ENCODE results near the gene IL17RD.

The IL17RD gene

DNA sequence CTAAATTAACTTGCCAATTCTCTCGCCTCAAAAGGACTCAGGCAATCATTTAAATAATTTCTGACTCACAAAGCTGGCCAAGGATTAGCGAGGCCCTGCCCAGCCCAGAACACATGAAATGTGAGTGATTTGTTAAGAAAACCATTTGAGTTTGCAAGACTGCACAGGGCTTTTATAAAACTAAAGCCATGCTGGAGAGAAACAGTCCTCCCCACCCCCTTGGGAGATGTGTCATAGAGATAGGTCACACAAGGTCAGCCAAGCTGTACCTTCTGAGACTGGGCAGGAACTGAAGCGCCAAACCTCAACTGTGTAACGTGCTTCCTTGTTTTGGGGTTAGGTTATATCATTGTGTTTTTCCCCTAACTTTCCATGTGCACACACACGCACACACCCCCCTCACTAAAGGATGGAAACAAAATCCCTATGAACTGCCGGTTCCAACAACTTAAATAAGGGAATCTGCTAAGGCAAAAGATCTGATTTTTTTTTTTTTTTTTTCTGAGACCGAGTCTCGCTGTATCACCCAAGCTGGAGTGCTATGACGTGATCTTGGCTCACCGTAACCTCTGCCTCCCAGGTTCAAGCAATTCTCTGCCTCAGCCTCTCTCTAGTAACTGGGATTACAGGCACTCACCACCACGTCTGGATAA is 96.6 kb downstream of the IL17RD start:
- DNase-seq (ENCODE audit: low read depth in 2 of 2), result peak; percentile 85 to 94
- H3K4me3 ChIP-seq (replicated peaks in 1 of 2; ENCODE audit: low read depth in 2 of 2, low read length in 2 of 2), result no peak overlapping the region

DNA sequence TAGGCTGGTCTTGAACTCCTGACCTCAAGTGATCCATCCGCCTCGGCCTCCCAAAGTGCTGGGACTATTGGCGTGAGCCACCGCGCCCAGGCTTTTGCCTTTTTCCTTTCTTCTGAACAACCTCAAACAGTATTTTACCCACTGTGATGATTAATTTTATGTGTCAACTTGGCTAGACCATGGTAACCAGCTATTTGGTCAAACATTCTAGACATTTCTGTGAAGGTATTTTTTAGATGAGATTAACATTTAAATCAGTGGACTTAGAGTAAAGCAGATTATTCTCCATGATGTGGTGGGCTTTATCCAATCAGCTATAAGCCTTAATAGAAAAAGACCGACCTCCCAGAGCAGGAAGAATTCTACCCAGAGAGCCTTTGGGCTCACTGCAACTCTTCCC is 98.7 kb downstream of the IL17RD start:
- TF ChIP-seq, protein P1, sequence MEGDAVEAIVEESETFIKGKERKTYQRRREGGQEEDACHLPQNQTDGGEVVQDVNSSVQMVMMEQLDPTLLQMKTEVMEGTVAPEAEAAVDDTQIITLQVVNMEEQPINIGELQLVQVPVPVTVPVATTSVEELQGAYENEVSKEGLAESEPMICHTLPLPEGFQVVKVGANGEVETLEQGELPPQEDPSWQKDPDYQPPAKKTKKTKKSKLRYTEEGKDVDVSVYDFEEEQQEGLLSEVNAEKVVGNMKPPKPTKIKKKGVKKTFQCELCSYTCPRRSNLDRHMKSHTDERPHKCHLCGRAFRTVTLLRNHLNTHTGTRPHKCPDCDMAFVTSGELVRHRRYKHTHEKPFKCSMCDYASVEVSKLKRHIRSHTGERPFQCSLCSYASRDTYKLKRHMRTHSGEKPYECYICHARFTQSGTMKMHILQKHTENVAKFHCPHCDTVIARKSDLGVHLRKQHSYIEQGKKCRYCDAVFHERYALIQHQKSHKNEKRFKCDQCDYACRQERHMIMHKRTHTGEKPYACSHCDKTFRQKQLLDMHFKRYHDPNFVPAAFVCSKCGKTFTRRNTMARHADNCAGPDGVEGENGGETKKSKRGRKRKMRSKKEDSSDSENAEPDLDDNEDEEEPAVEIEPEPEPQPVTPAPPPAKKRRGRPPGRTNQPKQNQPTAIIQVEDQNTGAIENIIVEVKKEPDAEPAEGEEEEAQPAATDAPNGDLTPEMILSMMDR (IDR thresholded peaks at IDR 0.05; ENCODE audit: low read depth, low read length), result no peak
- H3K4me3 ChIP-seq (replicated peaks in 1 of 2; ENCODE audit: low read depth in 2 of 2, low read length in 2 of 2), result no peak overlapping the region
- no peak for DNase-seq (ENCODE audit: low read depth in 2 of 2)

More for the DNA sequence above, 96.6 kb downstream of the IL17RD start:
- TF ChIP-seq, protein P1 (IDR thresholded peaks at IDR 0.05; ENCODE audit: low read depth, low read length), result no peak

DNA sequence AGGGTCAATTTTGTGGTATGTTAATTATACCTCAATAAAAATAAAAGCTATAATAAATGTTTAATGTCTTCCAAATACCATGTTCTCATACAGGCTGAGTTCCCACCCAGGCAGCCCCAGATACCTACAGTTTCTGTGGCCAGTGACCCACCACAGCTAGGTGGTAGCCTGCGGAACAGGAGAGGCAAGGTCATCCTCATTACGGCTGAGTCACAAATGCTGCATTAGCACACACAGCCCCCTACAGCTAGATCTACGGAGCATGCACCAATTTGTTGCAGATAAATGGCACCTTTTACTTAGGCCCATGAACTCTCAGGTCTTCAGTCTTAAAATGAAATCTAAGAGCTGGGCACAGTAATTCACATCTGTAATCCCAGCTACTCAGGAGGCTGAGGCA is 99.6 kb downstream of the IL17RD start:
- TF ChIP-seq, protein P1 (IDR thresholded peaks at IDR 0.05; ENCODE audit: low read depth, low read length), result no peak

DNA sequence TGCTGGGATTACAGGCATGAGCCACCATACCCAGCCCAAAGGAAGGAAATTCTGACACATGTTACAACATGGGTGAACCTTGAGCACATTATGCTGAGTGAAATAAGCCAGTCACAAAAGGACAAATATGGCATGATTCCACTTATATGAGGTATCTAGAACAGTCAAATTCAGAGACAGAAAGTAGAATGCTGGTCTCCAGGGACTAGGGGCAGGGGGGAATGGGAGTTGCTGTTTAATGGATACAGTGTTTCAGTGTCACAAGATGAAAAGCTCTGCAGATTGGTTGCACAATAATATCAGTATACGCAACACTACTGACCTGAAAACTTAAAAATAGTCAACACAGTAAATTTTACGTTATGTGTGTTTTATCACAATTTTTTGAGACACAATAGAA is 100.6 kb downstream of the IL17RD start:
- DNase-seq (ENCODE audit: low read depth in 2 of 2), result no peak
- TF ChIP-seq, protein P1 (IDR thresholded peaks at IDR 0.05; ENCODE audit: low read depth, low read length), result no peak
- no peak overlapping the region for H3K4me3 ChIP-seq (replicated peaks in 1 of 2; ENCODE audit: low read depth in 2 of 2, low read length in 2 of 2)

More for the DNA sequence above, 99.6 kb downstream of the IL17RD start:
- H3K4me3 ChIP-seq (replicated peaks in 1 of 2; ENCODE audit: low read depth in 2 of 2, low read length in 2 of 2), result no peak overlapping the region
- no peak for DNase-seq (ENCODE audit: low read depth in 2 of 2)

DNA sequence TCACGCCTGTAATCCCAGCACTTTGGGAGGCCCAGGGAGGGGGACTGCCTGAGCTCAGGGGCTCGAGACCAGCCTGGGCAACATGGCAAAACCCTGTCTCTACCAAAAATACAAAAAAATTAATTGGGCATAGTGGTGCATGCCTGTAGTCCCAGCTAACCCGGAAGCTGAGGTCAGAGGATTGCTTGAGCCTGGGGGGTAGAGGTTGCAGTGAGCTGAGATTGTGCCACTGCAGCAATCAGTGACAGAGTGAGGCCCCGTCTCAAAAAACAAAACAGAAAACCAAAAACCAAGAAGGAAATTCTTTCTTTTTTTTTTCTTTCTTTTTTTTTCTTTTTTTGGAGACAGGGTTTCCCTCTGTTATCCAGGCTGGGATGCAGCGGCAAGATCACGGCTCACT is 101.2 kb downstream of the IL17RD start:
- no peak for DNase-seq (ENCODE audit: low read depth in 2 of 2)
- H3K4me3 ChIP-seq (replicated peaks in 1 of 2; ENCODE audit: low read depth in 2 of 2, low read length in 2 of 2), result no peak overlapping the region
- TF ChIP-seq, protein P1 (IDR thresholded peaks at IDR 0.05; ENCODE audit: low read depth, low read length), result no peak

DNA sequence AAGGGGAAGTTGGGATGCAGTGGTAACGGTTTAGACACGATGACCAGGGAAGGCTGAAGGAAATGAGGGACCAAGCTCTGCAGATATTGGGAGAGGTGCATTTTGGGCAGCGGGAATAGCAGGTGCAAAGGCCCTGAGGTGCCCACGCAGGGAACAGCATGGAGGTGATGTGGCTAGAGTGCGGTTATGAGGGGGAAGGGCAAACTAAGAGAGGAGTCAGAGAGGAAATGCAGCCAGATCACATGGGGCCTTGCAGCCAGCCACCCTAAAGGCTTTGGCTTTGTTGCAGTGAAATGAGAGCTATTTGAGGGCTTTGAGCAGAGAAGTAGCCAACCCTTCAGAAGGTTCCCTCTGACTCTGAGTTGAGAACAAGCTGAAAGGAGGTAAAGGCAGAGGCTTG is 102.1 kb downstream of the IL17RD start:
- no peak for DNase-seq (ENCODE audit: low read depth in 2 of 2)
- TF ChIP-seq, protein P1 (IDR thresholded peaks at IDR 0.05; ENCODE audit: low read depth, low read length), result no peak
- H3K4me3 ChIP-seq (replicated peaks in 1 of 2; ENCODE audit: low read depth in 2 of 2, low read length in 2 of 2), result no peak overlapping the region
